GM10266 (cell line): ENCODE data around the gene ARHGAP42.

Experiments used
- DNase-seq: peaks from one replicate; pipeline ENCODE4 v3.0.0; 2012; ENCODE audit errors: extremely low spot score
- CTCF ChIP-seq: IDR thresholded peaks from 2 replicates; pipeline ENCODE4 v1.5.1; 2012; ENCODE audit warnings: mild to moderate bottlenecking, low read depth; ENCODE audit not compliant: control insufficient read depth, insufficient read depth; ENCODE audit errors: missing control alignments

ARHGAP42 gene

GRCh38 chr11:100757646-100758045, 70.6 kb downstream of the ARHGAP42 start:
- no peak for DNase-seq
- TF ChIP-seq CTCF, result no peak

- no peak for DNase-seq
- TF ChIP-seq CTCF, result no peak
Observed at GRCh38 chr11:100759106-100759505, 72.0 kb downstream of the ARHGAP42 start.

- no peak for DNase-seq
- no peak for TF ChIP-seq CTCF
Observed at GRCh38 chr11:100759856-100760255, 72.8 kb downstream of the ARHGAP42 start.

GRCh38 chr11:100760744-100761143, 73.7 kb downstream of the ARHGAP42 start:
- TF ChIP-seq CTCF, result no peak
- DNase-seq, result no peak

GRCh38 chr11:100761841-100762240, 74.8 kb downstream of the ARHGAP42 start:
- TF ChIP-seq CTCF, result no peak
- DNase-seq, result no peak

- DNase-seq, result no peak
Observed at GRCh38 chr11:100766764-100767163, 79.7 kb downstream of the ARHGAP42 start.

GRCh38 chr11:100769165-100769564, 82.1 kb downstream of the ARHGAP42 start:
- DNase-seq, result no peak
- TF ChIP-seq CTCF, result no peak

More at GRCh38 chr11:100766764-100767163, 79.7 kb downstream of the ARHGAP42 start:
- no peak for TF ChIP-seq CTCF
